ENCODE results near the gene ITGA2.

ITGA2 gene

DNA sequence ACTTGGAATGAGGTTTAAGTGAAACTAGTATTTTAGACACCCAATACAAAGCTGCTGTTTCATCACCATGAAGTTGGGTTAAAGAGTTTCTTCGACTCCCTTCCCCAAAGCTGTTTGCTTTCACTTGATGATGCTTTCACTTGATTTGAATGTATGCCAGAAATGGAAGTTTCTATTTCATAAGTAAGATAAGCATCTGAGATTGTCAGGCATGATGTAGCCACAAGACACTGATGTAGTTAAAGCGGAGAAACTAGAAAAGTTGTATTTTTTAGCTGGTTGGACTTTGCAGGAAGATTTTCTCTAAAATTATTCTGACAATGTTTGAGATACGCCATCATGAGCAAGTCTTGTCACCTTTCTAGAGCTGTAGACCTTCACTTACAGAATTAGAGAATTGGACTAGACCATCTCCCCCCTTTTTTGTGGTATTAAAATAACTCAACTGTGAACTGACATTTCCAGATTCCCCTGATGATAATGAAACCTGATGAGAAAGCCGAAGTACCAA lies 100.4 kb downstream of the ITGA2 start:
- H3K4me3 ChIP-seq (ENCODE audit: low read depth, low read length), result peak overlapping the region; percentile 0
- H2AFZ ChIP-seq, result peak overlapping the region; percentile 3
- no peaks in the 10 kb centered on the region for H3K79me2 ChIP-seq
- TF ChIP-seq CTCF (IDR thresholded peaks at IDR 0.05), result no peak
- peak overlapping the region; percentile 9 for H3K4me2 ChIP-seq (ENCODE audit: low read length)
- H3K27ac ChIP-seq, result peak overlapping the region; percentile 45
- H3K27me3 ChIP-seq (ENCODE audit: control insufficient read depth, insufficient read depth, low read length), result no peaks in the 10 kb centered on the region
- H3K9me3 ChIP-seq (ENCODE audit: control insufficient read depth, low read length), result no peaks in the 10 kb centered on the region
- H3K36me3 ChIP-seq (ENCODE audit: control insufficient read depth, insufficient read depth, low read length), result no peaks in the 10 kb centered on the region
- H3K9ac ChIP-seq, result no peak overlapping the region
- H3K4me1 ChIP-seq, result peaks cover 20% of the 10 kb centered on the region

DNA sequence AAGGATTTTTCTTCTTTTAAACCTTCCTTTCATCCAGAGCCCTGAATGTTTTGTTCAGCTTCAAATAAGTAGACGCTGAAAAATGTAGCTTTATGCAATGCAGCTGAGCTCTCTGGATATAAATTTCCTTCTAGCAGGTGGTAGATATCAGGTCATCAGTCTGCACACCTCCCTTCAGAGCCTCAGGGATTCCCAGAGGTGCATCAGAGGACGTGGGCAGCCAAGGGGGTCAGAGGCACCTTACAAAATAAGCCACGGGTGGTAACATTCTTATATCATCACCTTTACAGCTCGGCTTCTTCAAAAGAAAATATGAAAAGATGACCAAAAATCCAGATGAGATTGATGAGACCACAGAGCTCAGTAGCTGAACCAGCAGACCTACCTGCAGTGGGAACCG lies 101.1 kb downstream of the ITGA2 start:
- Histone ChIP-seq H3K4me3 (ENCODE audit: low read depth, low read length) (no peak overlapping the region), H3K9me3 (ENCODE audit: control insufficient read depth, low read length) (no peaks in the 10 kb centered on the region), H3K36me3 (ENCODE audit: control insufficient read depth, insufficient read depth, low read length) (no peaks in the 10 kb centered on the region), H3K4me1 (peaks cover 20% of the 10 kb centered on the region), H2AFZ (no peak overlapping the region), H3K27me3 (ENCODE audit: control insufficient read depth, insufficient read depth, low read length) (no peaks in the 10 kb centered on the region), H3K27ac (no peak overlapping the region), H3K9ac (no peak overlapping the region), H3K79me2 (no peaks in the 10 kb centered on the region), H3K4me2 (ENCODE audit: low read length) (no peak overlapping the region)
- no peak for TF ChIP-seq CTCF (IDR thresholded peaks at IDR 0.05)

GRCh38 chr5:53091289-53091688 lies 102.1 kb downstream of the ITGA2 start:
- Histone ChIP-seq H3K27ac (no peak overlapping the region), H3K4me3 (ENCODE audit: low read depth, low read length) (no peak overlapping the region), H3K9me3 (ENCODE audit: control insufficient read depth, low read length) (no peaks in the 10 kb centered on the region), H3K27me3 (ENCODE audit: control insufficient read depth, insufficient read depth, low read length) (no peaks in the 10 kb centered on the region), H3K4me2 (ENCODE audit: low read length) (no peak overlapping the region), H2AFZ (no peak overlapping the region), H3K9ac (peak overlapping the region; percentile 15), H3K36me3 (ENCODE audit: control insufficient read depth, insufficient read depth, low read length) (no peaks in the 10 kb centered on the region), H3K4me1 (peaks cover 20% of the 10 kb centered on the region), H3K79me2 (no peaks in the 10 kb centered on the region)
- no peak for TF ChIP-seq CTCF (IDR thresholded peaks at IDR 0.05)

DNA sequence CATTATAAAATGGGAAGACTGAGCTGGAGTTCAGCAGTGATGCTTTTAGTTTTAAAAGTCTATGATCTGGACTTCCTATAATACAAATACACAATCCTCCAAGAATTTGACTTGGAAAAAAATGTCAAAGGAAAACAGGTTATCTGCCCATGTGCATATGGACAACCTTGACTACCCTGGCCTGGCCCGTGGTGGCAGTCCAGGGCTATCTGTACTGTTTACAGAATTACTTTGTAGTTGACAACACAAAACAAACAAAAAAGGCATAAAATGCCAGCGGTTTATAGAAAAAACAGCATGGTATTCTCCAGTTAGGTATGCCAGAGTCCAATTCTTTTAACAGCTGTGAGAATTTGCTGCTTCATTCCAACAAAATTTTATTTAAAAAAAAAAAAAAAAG lies 103.1 kb downstream of the ITGA2 start:
- Histone ChIP-seq H3K27ac (no peak overlapping the region), H3K4me2 (ENCODE audit: low read length) (no peak overlapping the region), H3K4me3 (ENCODE audit: low read depth, low read length) (no peak overlapping the region), H3K79me2 (no peaks in the 10 kb centered on the region), H2AFZ (no peak overlapping the region), H3K4me1 (peaks cover 20% of the 10 kb centered on the region), H3K9ac (no peak overlapping the region), H3K27me3 (ENCODE audit: control insufficient read depth, insufficient read depth, low read length) (no peaks in the 10 kb centered on the region), H3K36me3 (ENCODE audit: control insufficient read depth, insufficient read depth, low read length) (no peaks in the 10 kb centered on the region), H3K9me3 (ENCODE audit: control insufficient read depth, low read length) (no peaks in the 10 kb centered on the region)
- no peak for TF ChIP-seq CTCF (IDR thresholded peaks at IDR 0.05)

DNA sequence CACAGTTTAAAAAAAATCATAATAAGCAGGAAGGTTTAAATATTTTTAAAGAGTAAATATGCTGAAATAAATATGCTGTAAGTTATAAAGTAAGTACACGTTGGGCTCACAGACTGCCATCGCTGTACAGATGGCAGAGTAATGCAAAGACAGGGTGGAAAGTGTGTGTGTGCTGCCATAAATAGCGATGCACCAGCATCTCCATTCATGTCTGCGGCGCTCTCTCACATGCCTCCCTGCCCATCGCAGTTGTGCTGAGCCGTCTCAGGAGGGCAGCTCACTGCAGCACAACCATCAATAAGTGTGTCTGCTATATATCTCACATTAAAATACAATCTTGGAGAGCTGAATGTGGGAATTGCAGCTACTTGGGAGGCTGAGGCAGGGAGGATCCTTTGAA lies 106.1 kb downstream of the ITGA2 start:
- Histone ChIP-seq H3K79me2 (no peaks in the 10 kb centered on the region), H3K4me1 (peaks cover 12% of the 10 kb centered on the region), H3K9ac (no peak overlapping the region), H3K36me3 (ENCODE audit: control insufficient read depth, insufficient read depth, low read length) (no peaks in the 10 kb centered on the region), H3K27me3 (ENCODE audit: control insufficient read depth, insufficient read depth, low read length) (no peaks in the 10 kb centered on the region), H3K4me2 (ENCODE audit: low read length) (no peak overlapping the region), H2AFZ (no peak overlapping the region), H3K9me3 (ENCODE audit: control insufficient read depth, low read length) (no peaks in the 10 kb centered on the region), H3K27ac (no peak overlapping the region), H3K4me3 (ENCODE audit: low read depth, low read length) (no peak overlapping the region)
- TF ChIP-seq CTCF (IDR thresholded peaks at IDR 0.05), result no peak

Measured in parathyroid adenoma (tissue), 2 donors.